HG03565 (cell line): ENCODE data around the gene MCCD1.
"Not testable (repeated sequence)": the region's sequence is repeated elsewhere in the genome, so short reads cannot be mapped to it uniquely, and the experiment has no call there.

Source experiments
- ATAC-seq: cut with Tn5 transposase; IDR thresholded peaks from one replicate; pipeline ENCODE4 v1.9.1; 2021; ENCODE audit warnings: mild to moderate bottlenecking, moderate library complexity; ENCODE audit not compliant: unreplicated experiment

The MCCD1 gene, protein sequence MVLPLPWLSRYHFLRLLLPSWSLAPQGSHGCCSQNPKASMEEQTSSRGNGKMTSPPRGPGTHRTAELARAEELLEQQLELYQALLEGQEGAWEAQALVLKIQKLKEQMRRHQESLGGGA

DNA sequence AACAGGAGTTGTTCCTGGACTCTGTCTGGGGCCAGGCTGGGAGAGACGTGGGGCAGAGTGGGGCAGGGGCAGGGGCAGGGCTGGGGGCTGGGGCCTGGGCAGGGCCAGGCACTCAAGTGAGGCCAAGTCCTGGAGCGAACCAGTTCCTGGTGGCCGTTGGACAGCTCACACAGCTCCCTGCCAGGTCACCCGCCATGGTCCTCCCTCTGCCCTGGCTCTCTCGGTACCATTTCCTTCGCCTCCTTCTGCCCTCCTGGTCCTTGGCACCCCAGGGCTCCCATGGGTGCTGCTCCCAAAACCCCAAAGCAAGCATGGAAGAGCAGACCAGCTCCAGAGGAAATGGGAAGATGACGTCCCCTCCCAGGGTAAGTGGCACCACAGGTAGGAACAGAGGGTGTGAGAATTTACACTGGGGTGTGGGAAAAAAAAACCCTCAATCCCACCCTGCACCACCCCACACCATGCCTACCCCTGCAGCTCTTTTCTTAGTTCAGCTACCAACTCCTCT, at the start of gene MCCD1:
Gene MCCD1, plus strand, starts transcription at position 142 of the 508 bp plus-strand sequence. Its CDS starts 53 bp downstream, at position 195.
- ATAC-seq = no peak

DNA sequence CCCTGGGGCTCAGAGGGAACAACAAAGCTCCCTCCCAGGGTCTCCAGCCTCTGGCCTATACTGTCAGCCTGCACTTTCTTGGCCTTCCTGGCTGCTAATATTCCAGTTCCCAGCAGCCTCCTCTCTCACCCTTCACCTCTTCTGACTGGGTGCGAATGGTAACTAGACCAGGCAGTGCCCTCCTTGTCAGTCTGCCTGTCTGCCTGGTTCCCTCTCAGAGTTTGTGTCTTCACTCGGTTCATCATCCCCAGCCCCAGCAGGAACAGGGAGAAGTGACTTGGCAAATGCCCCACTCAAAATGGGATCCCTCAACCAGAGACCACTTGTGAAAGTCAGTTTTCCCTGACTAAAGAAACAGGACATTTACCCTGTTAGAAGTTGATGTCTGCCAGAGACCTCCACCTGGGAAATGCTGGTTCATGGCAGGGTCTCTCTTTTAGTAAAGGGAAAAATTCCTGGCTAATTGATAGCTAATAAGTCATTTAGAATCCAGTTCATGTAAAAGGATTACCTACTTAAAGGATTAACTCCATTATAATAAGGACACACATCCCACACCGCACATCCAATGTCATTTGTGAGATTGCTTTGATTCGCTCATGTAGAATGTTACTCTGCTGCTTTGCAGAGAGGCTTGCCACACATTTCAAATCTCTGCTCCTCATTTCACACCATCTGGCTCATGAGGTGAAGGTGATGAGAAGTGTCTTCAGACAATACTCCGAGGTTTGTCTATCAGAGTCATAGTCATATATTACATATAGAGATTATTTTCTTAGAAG, 49.4 kb upstream of the MCCD1 start:
- no peak for ATAC-seq

DNA sequence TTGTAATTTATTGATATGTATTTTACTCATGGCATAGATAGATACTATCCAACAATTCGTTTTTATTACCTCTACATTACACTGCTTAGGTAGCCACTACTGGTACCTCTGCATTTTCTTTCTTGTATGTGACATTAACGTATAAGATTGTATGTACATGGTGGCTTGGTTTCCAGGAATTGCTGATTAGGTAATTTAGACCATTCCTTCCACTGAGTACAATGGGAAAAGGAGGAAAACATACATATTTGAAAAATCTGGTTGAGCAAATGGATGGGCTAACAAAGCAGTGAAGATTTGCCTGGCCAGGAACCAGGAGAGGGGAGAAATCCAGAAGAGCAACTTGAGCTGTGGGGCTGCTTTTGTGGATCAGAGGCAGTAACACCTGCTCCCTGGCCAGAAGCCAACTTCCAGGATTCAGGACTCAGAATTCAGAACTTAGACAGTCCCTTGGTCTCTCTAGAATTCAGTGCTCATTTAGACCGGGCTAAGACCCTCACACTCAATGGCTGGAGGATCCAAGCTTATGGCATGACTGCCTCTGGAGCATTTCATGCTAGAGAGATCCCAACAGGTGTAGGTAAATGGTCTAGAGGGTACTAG, 48.7 kb upstream of the MCCD1 start:
- ATAC-seq = no peak

DNA sequence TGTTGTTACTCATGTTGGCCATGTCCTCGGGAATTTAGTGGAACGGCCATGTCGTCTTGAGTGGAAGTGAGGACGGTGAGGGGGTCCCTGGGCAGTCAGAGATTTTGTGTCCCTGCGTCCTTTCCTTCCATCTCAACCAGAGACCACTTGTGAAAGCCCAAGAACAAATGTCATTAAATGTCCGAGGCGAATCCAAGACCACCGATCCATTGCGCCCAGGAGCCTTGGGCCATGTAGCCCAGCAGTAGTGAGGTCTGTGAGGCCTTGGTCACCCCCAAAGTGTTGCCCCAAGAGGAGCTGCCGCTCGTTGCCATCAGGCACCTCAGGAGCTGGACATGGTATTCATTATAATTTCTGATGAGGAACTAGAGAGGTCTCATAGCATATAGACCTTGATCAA, 48.2 kb upstream of the MCCD1 start:
- no peak for ATAC-seq

DNA sequence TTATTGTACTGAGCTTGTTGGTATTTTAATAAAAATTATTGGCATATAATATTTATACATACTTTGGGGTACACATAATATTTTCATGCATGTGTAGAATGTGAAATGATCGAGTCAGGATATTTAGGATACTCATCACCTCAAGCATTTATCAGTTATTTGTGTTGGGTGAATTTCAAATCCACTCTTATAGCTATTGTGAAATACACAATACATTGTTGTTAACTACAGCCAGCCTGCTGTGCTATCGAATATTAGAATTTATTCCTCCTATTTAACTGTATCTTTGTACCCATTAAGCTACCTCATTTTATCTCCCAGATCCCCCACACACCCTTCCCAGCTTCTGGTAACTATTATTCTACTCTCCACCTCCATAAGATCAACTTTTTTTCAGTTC, 45.4 kb upstream of the MCCD1 start:
- no peak for ATAC-seq

DNA sequence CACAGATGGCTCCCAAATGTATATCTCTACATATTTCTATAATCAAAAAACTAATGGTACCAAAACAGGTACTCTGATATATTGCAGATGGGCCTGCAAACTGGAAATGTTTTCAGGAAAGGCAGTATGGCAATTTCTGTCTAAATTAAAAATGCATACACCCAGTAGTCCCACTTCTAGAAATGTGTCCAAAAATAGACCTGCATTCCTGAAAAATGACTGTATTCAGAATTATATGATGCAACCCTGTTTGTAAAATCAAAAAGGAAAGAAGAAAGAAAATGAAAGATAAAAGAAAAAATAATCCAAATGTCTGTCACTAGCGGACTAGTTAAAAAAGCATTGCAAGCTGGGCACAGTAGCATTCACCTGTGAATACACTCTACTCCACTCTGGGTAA, 43.7 kb upstream of the MCCD1 start:
- no peak for ATAC-seq

DNA sequence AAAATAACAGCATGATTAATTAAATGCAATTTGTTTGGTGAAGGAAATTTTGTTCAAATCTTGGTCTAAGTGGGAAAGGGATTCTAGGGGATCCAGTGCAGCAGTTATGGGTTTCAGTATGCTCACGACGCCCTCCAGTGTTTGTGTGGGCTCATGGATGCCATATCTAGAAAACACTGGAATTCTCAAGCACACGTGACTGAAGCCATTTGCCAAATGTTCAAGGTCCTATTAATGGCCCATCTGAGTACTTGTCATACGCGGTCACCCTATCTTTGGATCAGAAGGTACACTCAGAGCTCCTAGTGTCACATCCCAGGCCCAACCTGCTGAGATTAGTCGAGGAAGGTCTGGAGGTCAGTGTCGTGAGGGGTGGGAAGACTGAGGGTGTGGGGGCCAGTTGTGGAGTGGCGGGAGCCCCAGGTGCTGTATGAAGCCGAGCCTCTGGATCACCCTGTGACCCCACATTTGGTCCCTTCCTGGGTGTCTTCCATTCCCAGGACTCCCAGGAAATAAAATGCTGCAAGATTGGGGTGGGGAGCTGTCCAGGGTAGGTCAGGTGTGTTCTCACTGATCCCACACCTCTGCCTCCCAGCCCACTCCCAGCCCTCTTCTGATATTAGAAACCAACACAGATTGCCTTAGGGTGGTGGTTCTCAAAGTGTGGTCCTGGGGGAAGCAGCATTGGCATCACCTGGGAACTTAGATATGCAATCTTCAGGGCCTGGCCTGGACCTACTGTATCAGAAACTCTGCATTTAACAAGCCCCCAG, 42.5 kb upstream of the MCCD1 start:
- not testable (repeated sequence) for ATAC-seq

DNA sequence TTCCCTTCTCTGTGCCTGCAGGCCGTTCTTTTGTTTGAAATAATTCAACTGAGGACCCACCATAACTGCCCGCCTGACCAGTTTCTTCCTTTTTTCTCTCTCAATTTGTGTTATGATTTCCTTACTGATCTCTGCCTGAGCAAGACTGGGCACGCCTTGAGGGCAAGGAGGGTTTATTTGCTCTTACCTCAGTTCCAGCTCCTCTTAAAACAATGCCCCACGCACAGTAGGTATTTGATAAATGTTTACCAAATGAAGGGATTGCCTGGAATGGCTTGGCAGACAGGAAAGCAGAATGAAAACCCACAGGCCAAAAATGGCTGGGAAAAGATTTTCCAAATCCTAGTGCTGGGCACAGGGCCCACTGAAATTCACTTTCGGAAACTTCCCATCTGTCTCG, 41.1 kb upstream of the MCCD1 start:
- not testable (repeated sequence) for ATAC-seq

DNA sequence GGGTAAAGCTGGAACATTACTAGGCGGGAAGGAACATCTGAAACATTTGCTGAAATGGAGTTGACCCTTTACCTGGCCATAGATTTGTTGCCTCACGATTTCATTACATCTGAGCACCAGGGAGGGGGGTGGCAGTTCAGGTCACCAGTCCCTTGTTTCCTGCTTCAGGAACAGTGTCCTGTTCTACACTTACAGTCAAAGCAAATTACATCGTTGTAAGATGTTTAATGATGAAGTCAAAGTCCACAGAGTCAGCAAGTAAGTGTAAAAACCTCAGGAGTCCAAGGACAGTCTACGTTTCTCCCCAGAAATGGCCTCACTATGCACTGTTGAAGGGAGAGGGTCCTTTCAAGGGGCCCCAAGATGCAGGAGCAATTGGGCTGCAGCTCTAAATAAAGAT, 39.7 kb upstream of the MCCD1 start:
- ATAC-seq = no peak

DNA sequence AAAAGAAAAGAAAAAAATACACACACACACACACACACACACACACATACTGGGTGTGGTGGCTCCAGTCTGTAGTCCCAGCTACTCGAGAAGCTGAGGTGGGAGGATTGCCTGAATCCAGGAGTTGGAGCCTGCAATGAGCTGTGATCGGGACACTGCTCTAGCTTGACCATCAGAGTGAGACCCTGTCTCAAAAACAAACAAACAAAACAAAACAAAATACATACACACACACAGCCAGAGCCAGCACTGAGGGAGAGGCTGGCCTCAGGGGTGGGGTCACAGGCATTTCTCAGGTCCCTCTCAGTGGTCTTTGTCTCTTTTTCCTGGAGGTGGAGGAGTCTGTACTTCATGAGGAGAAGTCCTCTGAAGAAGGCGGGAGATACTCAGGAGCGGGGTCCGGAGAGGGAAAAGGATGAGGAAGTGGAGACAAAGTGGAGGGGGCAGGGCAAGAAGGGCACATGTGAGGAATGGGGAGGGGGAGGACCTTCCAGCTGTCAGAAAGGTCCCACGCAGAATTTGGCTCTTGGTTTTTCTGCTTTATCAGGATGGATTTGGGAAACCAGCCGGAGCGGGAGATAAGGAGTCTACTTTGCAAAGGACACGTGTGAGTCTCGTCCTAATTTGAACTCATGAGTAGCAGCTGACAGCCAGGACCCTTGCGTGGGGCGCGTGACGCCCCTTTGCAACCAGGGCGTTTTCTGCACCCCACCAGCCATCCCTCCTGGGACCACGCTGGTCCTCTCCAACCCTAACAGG, 38.5 kb upstream of the MCCD1 start:
- no peak for ATAC-seq

DNA sequence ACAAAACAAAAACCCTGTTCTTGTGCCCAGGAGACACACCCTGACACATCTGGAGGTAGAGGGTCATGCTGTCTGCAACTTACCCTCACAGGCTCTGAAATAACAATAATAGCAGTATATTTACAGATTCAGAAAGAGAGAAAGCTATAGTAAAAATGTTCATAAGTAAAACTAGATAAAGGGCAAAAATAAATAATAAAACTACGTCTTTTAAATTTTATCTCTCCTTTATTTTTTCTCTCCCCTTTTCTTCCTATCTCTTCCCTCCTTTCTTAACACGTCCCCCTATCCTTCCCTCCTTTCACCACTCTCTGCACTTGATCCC, 35.2 kb upstream of the MCCD1 start:
- not testable (repeated sequence) for ATAC-seq

DNA sequence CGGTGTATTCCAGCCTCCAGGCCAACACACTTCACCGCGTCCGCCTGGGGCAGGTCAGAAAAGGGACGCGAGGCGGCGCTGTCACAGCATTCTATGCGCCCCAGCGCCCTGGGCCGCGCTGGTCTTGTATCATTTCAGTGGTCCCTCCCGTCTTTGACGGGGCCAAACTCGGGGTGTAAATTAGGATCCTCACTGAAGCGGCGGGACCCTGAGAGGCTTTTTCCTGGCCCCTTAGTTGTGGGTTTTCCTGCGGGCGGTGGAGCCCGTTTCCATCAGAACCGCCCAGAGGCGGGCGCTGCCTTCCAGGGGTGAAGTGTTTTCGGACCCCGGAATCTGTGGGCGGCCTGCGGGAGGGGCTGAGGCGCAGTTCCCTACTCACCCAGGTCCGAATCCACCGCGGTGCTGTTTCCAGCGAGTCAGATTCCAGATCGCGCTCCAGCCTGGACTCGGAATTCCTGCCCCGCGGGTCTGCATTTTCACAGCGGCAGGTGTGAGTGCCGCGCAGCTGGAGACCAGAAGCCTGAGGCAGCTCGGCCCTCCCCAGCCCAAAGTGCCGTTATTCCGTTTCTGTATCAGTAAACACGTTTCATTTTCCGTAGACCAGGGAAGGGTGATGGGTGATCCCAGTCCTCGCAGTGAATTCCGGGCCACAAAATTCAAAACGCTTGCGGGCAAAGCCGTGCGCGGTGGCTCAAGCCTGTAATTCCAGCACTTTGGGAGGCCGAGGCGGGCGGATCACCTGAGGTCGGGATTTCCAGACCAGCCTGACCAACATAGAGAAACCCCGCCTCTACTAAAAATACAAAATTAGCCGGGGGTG, 34.7 kb upstream of the MCCD1 start:
- peak; percentile 32 for ATAC-seq

DNA sequence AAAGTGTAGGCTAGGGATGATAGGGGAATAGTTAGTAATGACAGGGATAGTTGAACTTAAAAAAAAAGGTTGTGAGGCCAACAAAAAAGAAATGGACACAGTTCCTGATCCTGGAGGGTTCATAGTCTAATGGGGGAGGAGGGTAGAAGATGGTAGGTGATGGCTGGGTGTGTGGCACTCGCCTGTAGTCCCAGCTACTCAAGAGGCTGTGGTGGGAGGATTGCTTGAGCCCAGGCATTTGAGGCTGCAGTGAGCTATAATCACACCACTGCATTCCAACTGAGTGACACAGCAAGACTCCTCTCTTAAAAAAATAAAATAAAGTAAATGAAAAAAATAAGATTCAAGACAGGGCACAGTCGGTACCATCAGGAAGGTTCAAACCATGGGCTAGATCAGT, 33.2 kb upstream of the MCCD1 start:
- ATAC-seq = no peak

DNA sequence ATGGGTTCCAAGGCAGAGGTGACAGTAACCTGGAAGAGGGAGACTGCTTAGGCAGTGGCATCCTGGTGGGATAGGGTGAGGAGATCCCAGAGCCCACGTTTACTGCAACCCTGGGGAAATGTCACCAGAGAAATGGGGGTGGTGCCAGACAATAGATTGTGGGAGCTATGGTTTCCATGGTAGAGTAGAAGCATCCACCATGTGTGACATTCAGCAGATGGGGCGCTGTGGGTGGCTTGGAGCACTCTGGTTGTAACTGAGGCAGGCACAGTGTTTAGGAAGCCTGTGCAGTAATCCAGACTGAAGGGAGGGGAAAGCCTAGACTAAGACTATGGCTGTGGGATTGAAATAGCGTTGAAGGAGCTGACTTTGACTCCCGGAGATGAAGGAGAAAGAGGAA, 31.9 kb upstream of the MCCD1 start:
- ATAC-seq = not testable (repeated sequence)

DNA sequence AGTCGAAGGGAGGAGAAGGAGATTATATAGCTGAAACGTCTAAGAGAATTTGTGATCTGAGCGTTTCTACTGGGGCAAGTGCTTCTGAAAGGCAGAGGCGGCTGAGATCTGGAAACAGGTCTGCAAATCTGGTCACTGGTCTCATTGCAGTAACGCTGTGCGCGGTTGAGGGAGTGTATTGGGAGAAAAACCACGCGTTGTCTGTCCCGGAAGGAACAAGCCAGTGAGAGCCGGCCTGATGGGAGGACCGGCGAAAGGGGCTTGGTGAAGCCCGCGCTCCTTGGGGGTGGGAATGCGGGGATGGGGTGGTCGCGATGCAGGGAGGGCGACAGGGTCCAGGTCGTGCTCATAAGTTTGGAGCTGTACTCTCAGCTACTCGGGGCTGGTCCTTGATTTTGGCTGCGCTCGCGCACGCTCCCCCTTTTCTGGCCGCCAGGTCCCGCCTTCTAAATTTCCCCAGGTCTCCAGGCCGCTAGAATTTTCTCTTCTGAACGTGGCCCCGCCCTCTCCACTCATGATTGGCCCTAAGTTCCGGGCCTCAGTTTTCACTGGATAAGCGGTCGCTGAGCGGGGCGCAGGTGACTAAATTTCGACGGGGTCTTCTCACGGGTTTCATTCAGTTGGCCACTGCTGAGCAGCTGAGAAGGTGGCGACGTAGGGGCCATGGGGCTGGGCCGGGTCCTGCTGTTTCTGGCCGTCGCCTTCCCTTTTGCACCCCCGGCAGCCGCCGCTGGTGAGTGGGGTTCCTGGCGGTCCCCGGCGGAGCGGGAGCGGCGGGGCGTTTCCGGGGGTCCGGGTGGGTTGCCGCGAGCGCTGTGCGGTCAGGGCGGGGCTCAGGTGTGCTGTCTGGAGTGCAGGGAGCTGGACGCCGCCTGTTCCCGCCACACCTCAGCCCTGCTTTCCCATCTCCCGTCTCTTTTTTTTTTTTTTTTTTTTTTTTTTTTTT, 31.0 kb upstream of the MCCD1 start, which contains the start of gene MICB:
Gene MICB, plus strand, starts transcription at position 615 of the 946 bp plus-strand sequence. Its CDS starts 49 bp downstream, at position 664.
- ATAC-seq = no peak

DNA sequence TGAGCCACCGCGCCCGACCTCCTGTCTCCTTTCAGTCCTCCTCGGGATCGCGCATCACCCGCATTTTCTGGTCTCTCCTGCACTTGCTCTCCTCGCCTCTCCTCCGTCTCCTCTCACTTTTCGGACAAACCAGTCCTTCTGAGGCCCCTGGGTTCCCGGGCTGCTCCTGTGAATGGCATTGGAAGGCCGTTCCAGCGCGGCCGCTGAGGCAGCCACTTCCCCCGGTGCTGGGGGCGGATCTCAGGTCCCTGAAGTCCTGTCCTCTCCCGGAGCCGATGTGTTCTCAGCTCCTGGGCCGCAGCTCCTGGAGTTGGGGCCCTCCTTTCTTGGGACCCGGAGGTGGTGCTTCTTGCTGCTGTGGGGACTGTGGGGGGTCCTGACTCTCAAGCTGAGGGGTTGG, 30.0 kb upstream of the MCCD1 start:
- no peak for ATAC-seq

DNA sequence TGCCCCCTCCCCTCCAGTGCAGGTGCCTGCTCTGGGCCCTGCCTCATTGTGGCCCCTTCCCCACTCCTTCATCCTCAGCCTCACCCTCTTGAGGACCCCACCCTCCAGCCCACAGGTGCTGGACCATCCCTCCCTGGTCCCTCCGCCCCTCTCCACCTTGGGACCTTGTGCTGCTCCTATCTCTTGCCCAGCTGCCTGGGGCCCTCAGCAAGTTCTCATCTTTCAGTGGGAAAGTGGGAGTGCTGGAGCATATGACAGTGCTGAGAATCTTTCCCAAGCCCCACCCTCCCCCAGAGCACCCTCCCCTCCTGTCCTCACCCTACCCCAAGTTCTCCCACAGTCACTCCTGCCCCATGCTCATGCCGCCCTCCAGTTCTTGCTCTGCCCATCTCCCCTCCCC, 29.1 kb upstream of the MCCD1 start:
- ATAC-seq = not testable (repeated sequence)

DNA sequence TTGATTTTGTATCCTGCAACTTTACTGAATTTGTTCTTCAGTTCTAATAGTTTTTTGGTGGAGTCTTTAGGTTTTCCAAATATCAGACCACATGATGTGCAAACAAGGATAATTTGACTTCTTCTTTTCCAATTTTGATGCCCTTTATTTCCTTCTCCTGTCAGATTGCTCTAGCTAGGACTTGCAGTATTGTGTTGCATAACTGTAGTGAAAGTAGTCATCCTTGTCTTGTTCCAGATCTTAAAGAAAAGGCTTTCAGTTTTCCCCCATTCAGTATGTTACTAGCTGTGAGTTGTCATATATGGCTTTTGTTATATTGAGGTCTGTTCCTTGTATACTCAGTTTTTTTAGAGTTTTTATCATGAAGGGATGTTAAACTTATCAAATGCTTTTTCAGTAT, 26.2 kb upstream of the MCCD1 start:
- no peak for ATAC-seq

DNA sequence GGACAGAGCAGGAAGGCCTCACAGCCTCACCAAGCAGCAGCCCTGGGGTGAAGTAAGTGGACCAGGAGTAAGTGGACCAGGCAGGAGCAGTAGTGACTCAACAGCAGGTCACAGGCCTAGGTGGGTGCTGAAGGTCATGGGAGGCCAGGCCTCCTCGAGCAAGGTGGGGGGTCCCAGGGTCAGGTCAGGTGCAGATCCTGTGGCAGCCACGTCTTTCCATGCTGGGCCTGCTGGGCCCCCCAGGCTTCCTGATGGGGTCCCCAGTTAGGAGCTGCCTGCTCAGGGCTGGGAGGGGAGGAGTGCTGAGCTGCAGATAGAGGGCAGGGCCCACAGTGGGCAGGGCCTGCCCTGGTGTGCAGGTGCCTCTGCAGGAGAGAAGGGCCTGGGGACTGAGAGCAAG, 19.7 kb upstream of the MCCD1 start:
- not testable (repeated sequence) for ATAC-seq
